ENCODE results near the gene ADAM22.

The ADAM22 gene

DNA sequence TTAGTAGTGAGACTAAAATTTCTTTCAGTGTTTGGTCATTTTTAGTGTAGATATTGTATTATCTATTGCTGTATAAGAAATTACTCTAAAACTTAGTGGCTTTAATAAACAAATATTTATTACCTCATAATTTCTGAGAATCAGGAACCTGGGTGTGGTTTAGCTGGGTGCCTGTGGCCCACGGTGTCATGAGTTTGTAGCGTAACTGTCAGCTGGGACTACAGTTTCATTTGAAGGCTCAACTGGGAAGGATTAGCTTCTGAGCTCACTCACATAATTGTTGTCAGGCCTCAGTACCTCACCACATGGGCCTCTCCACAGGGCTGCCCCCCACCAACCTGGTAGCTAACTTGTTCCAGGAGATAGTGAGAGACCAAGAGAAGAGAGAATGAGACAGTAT, 187.3 kb downstream of the ADAM22 start:
- no peaks in the 10 kb centered on the region for H3K9me2 ChIP-seq (replicated peaks; ENCODE audit: insufficient read depth, low read length)
- no peaks in the 10 kb centered on the region for H3F3A ChIP-seq (ENCODE audit: insufficient read depth)
- no peak overlapping the region for H3K4me2 ChIP-seq (ENCODE audit: low read depth, low read length, poor library complexity, severe bottlenecking)
- H3K79me2 ChIP-seq (ENCODE audit: insufficient read depth, low read length) = no peaks in the 10 kb centered on the region
- no peak overlapping the region for H3K27ac ChIP-seq (ENCODE audit: low read depth, low read length)
- no peak overlapping the region for H2AFZ ChIP-seq (ENCODE audit: low read depth, low read length, severe bottlenecking)
- H3K36me3 ChIP-seq (ENCODE audit: low read length) = 0 out of 2 replicates have a peak, but pooled peaks cover 3% of the 10 kb centered on the region
- TF ChIP-seq EZH2phosphoT487 (conservative IDR thresholded peaks at IDR 0.05; ENCODE audit: low read length) (no peak), CTCF (IDR thresholded peaks at IDR 0.05; ENCODE audit: insufficient read depth, low read length, poor library complexity, severe bottlenecking) (no peak)
- H4K20me1 ChIP-seq (ENCODE audit: low read depth, low read length) = no peaks in the 10 kb centered on the region; the same call in 1 of the 2 replicates
- H3K27me3 ChIP-seq (ENCODE audit: low read length) = no peaks in the 10 kb centered on the region
- H3K4me3 ChIP-seq (ENCODE audit: insufficient read depth, low read length, poor library complexity, severe bottlenecking) = no peak overlapping the region
- H3K9me3 ChIP-seq (ENCODE audit: insufficient read depth, low read length) = no peaks in the 10 kb centered on the region
- no peak overlapping the region for H3K9ac ChIP-seq (ENCODE audit: low read length)

DNA sequence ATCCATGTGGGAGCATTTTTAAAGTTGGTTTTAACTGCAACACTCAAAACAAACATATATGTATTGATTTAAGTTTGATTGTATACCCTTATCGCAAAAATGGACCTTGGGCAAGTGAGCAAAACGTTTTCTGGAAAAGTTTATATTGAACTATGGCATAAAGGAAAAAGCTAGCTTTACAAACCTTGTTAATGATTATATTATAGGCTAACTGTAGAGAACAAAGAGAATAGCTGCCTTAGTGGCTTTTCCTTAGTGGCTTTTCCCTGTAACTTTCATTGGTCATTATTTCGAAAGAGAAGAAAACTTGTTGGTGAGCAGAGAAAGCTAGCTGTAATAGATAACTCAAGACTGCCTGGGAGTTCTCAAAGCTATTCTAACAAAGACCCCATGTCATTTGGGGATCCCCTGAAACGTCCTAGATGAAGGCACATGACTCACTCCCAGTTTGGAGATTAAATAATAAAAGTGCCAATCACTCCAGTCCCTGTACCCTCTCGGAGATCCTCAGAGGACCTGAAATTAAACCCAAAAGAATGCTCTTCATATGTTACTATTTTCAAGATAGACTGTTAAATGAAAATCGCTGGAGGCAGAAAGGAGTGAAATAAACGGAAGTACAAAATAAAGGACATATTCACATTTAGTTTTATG, 193.7 kb downstream of the ADAM22 start:
- H3K4me3 ChIP-seq (ENCODE audit: insufficient read depth, low read length, poor library complexity, severe bottlenecking) = no peak overlapping the region
- TF ChIP-seq EZH2phosphoT487 (conservative IDR thresholded peaks at IDR 0.05; ENCODE audit: low read length) (no peak), CTCF (IDR thresholded peaks at IDR 0.05; ENCODE audit: insufficient read depth, low read length, poor library complexity, severe bottlenecking) (no peak)
- no peak overlapping the region for H2AFZ ChIP-seq (ENCODE audit: low read depth, low read length, severe bottlenecking)
- H3K79me2 ChIP-seq (ENCODE audit: insufficient read depth, low read length) = no peaks in the 10 kb centered on the region
- H3F3A ChIP-seq (ENCODE audit: insufficient read depth) = no peaks in the 10 kb centered on the region
- no peaks in the 10 kb centered on the region; the same call in 1 of the 2 replicates for H3K36me3 ChIP-seq (ENCODE audit: low read length)
- H3K9me2 ChIP-seq (replicated peaks; ENCODE audit: insufficient read depth, low read length) = no peaks in the 10 kb centered on the region
- no peaks in the 10 kb centered on the region for H3K9me3 ChIP-seq (ENCODE audit: insufficient read depth, low read length)
- no peaks in the 10 kb centered on the region for H3K27me3 ChIP-seq (ENCODE audit: low read length)
- H3K9ac ChIP-seq (ENCODE audit: low read length) = no peak overlapping the region
- H4K20me1 ChIP-seq (ENCODE audit: low read depth, low read length) = no peaks in the 10 kb centered on the region
- H3K4me2 ChIP-seq (ENCODE audit: low read depth, low read length, poor library complexity, severe bottlenecking) = no peak overlapping the region
- H3K27ac ChIP-seq (ENCODE audit: low read depth, low read length) = no peak overlapping the region

GRCh38 chr7:88132725-88133124, 198.7 kb downstream of the ADAM22 start:
- no peak for TF ChIP-seq EZH2phosphoT487 (conservative IDR thresholded peaks at IDR 0.05; ENCODE audit: low read length)
- no peak overlapping the region for H2AFZ ChIP-seq (ENCODE audit: low read depth, low read length, severe bottlenecking)

DNA sequence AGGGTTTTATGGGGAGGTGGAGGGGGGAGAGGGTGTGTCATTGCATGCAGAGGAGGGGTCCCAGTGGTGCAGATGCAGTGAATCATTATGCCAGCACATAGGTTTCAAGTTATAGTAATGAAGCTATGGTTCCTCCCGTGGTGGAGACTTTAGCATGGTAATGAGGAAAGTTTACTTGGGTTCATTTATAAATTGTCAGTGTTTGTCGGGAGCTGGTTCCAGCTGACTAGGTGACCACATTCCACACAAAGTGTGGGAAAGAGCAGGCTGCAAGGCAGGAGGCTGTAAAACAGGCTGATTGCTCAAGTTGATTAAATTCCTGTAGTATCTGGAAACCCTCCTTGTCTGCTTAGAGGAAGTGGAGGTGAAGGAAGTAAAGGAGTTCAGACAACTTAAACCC, 206.9 kb downstream of the ADAM22 start:
- no peak overlapping the region for H2AFZ ChIP-seq (ENCODE audit: low read depth, low read length, severe bottlenecking)
- no peaks in the 10 kb centered on the region; the same call in 1 of the 2 replicates for H3K36me3 ChIP-seq (ENCODE audit: low read length)
- no peaks in the 10 kb centered on the region for H3K27me3 ChIP-seq (ENCODE audit: low read length)
- H3K9me3 ChIP-seq (ENCODE audit: insufficient read depth, low read length) = no peaks in the 10 kb centered on the region
- no peaks in the 10 kb centered on the region for H3F3A ChIP-seq (ENCODE audit: insufficient read depth)
- H3K9ac ChIP-seq (ENCODE audit: low read length) = no peak overlapping the region
- TF ChIP-seq EZH2phosphoT487 (conservative IDR thresholded peaks at IDR 0.05; ENCODE audit: low read length) (no peak), CTCF (IDR thresholded peaks at IDR 0.05; ENCODE audit: insufficient read depth, low read length, poor library complexity, severe bottlenecking) (no peak)
- no peaks in the 10 kb centered on the region for H3K9me2 ChIP-seq (replicated peaks; ENCODE audit: insufficient read depth, low read length)
- no peak overlapping the region for H3K27ac ChIP-seq (ENCODE audit: low read depth, low read length)
- no peak overlapping the region for H3K4me3 ChIP-seq (ENCODE audit: insufficient read depth, low read length, poor library complexity, severe bottlenecking)
- H3K4me2 ChIP-seq (ENCODE audit: low read depth, low read length, poor library complexity, severe bottlenecking) = no peak overlapping the region
- no peaks in the 10 kb centered on the region for H4K20me1 ChIP-seq (ENCODE audit: low read depth, low read length)
- no peaks in the 10 kb centered on the region for H3K79me2 ChIP-seq (ENCODE audit: insufficient read depth, low read length)

More at GRCh38 chr7:88132725-88133124, 198.7 kb downstream of the ADAM22 start:
- H3K4me2 ChIP-seq (ENCODE audit: low read depth, low read length, poor library complexity, severe bottlenecking) = no peak overlapping the region
- H3F3A ChIP-seq (ENCODE audit: insufficient read depth) = no peaks in the 10 kb centered on the region
- no peaks in the 10 kb centered on the region for H3K9me3 ChIP-seq (ENCODE audit: insufficient read depth, low read length)
- no peaks in the 10 kb centered on the region for H3K27me3 ChIP-seq (ENCODE audit: low read length)
- no peaks in the 10 kb centered on the region for H4K20me1 ChIP-seq (ENCODE audit: low read depth, low read length)
- no peaks in the 10 kb centered on the region for H3K9me2 ChIP-seq (replicated peaks; ENCODE audit: insufficient read depth, low read length)
- peaks cover 3% of the 10 kb centered on the region; the same call in 1 of the 2 replicates for H3K36me3 ChIP-seq (ENCODE audit: low read length)
- H3K9ac ChIP-seq (ENCODE audit: low read length) = no peak overlapping the region
- no peak overlapping the region for H3K27ac ChIP-seq (ENCODE audit: low read depth, low read length)
- H3K4me3 ChIP-seq (ENCODE audit: insufficient read depth, low read length, poor library complexity, severe bottlenecking) = no peak overlapping the region
- no peaks in the 10 kb centered on the region for H3K79me2 ChIP-seq (ENCODE audit: insufficient read depth, low read length)
